GM10266 (cell line): ENCODE results near the gene CAMK2A.
"Not testable (repeated sequence)": the region's sequence is repeated elsewhere in the genome, so short reads cannot be mapped to it uniquely, and the experiment has no call there.

Source experiments
- DNase-seq: peaks from one replicate; pipeline ENCODE4 v3.0.0; 2012; ENCODE audit errors: extremely low spot score
- TF ChIP-seq, protein P1 (sequence below): IDR thresholded peaks from 2 replicates; pipeline ENCODE4 v1.5.1; 2012; ENCODE audit warnings: mild to moderate bottlenecking, low read depth; ENCODE audit not compliant: control insufficient read depth, insufficient read depth; ENCODE audit errors: missing control alignments

CAMK2A gene

DNA sequence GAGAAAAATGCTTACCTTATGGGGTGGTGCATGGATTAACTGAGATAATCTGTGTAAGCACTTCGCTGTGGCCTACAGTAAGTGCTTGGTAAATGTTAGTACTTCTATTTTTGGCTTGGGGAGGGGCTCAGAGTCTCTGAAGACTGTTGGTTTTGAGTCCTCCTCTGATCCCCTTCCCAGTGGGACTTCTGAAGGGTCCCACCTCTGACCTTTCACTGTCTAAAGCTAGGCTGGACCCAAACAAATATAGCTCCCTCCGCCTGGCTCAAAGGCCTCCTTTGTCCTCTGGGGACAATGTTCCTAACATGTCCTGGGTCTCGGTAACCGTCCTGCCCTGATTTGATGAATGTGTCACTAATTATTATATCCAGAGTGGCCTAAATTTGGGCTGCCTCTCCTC is 34.8 kb downstream of the CAMK2A start:
- TF ChIP-seq, protein P1, sequence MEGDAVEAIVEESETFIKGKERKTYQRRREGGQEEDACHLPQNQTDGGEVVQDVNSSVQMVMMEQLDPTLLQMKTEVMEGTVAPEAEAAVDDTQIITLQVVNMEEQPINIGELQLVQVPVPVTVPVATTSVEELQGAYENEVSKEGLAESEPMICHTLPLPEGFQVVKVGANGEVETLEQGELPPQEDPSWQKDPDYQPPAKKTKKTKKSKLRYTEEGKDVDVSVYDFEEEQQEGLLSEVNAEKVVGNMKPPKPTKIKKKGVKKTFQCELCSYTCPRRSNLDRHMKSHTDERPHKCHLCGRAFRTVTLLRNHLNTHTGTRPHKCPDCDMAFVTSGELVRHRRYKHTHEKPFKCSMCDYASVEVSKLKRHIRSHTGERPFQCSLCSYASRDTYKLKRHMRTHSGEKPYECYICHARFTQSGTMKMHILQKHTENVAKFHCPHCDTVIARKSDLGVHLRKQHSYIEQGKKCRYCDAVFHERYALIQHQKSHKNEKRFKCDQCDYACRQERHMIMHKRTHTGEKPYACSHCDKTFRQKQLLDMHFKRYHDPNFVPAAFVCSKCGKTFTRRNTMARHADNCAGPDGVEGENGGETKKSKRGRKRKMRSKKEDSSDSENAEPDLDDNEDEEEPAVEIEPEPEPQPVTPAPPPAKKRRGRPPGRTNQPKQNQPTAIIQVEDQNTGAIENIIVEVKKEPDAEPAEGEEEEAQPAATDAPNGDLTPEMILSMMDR = no peak

DNA sequence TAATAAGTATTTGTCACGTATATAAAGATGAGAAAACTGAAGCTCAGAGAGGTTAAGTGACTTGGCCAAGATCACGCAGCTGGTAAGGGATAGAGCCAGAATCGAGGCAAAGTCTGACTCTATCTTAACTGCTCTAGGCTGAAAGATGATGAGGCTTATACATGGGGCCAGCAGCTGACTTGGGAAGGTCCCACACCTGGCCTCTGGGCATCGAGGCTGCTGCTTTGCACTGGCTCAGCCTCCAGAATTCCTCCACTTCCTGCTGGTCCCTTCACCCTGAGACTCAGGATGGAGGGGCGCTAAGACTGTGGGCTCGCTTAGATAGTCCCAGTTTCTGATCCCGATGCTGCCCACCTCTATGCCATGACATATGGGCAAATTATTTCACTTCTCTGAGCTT is 35.2 kb downstream of the CAMK2A start:
- DNase-seq = no peak
- TF ChIP-seq, protein P1 = no peak

More for the DNA sequence above, 34.8 kb downstream of the CAMK2A start:
- DNase-seq = no peak

DNA sequence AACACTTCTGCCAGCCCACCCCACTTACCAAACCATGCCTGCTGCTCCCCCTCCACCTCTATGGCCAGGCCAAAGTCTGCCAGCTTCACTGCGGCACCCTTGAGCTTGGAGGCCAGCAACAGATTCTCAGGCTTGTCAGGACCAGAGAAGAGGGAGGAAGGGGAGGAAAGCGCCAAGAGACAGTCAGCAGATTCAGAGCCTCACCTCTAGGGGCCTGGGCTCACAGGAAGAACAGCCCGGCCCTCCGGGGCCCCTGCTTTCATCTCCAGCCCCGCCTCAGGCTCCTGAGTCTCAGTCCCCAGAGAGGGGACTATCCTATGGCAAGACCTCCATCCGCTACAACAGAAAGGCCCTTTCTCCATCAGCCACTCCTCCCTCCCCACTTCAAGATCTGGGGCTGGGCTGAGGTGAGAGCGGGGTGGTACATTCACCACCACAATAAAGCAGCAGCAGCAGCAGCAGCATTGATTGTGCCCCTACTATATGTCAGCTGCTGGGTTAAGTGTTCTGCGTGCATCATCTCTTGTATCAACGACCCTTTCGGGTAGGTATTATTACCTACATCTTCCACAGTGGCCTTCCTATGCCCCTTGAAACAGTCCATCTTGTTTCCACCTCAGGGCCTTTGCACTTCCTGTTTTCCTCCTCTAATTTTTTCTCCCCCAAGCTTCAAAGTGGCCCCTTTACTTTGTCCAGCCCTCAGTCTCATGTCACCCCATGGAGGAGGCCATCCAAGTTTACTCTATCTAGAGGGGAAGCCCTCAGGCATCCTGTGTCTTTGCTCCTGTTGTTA is 36.0 kb downstream of the CAMK2A start:
- no peak for DNase-seq
- TF ChIP-seq, protein P1 = no peak

DNA sequence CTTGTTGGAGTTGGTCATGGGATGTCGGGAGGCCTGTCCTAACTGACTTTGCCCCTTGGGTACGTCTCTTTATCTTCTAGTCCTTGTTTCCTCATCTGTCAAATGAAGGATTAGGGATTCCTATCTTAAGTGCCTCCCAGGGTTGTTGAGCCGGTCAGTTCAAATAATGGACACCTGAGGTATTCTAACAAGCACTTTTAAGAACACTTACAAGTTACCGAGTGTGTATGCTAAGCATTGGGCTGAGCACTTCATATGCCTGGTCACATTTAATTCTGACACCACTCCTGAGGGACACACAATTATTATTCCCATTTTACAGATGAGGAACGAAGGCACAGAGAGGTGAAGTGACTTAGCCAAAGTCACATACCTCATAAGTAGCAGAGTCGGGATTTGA is 37.1 kb downstream of the CAMK2A start:
- no peak for DNase-seq
- TF ChIP-seq, protein P1 = no peak

DNA sequence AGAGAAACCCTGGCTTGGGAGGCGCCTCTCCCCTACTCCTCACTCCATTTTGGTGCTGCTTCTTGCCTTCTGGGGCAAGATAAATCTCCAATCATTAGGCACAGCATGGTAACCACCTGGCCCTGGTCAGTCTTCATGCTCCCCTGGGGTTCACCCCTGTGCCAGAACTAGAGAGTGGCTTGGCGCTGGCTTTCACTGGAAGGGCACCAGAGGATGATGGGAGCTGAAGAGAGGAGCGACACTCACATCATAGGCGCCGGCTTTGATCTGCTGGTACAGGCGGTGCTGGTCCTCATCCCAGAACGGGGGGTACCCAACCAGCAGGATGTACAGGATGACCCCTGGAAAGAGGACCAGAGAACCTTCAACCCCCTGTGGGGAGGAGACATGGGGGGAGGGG is 38.1 kb downstream of the CAMK2A start:
- no peak for DNase-seq
- TF ChIP-seq, protein P1 = no peak

DNA sequence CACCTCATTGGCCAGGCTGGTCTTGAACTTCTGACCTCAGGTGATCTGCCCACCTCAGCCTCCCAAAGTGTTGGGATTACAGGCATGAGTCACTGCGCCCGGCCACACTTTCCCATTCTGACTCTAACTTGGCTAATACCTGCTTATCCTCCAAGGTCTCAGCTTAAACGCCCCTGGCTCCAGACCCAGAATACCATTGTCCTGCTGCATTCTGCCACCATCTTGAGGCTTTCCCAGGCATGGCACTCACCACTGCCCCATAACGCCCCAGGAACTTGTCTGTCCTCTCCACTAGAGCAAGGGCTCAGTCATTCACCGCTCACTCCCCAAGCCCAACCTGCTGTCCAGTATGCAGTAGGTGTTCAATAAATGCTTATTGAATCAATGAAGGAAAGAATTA is 39.8 kb downstream of the CAMK2A start:
- no peak for DNase-seq
- TF ChIP-seq, protein P1 = no peak

DNA sequence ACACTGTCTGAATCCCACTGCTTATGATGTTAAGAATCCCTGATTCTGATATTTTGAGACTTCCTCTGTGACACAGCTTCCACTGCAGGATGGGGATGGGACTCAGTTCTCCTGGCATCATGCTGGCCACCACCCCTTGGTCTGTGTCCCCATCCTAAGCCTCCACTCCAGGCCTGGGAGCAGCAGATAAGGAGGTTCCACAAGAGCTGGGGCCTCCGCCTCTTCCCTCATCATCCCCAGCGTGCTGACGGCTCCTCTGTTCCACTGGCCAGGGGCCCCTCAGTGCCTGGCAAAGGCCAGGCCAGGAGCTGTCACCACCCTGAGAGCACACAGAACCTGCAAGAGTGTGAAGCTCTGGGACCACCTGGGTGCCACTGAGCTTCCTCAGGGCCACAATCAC is 40.6 kb downstream of the CAMK2A start:
- DNase-seq = no peak

DNA sequence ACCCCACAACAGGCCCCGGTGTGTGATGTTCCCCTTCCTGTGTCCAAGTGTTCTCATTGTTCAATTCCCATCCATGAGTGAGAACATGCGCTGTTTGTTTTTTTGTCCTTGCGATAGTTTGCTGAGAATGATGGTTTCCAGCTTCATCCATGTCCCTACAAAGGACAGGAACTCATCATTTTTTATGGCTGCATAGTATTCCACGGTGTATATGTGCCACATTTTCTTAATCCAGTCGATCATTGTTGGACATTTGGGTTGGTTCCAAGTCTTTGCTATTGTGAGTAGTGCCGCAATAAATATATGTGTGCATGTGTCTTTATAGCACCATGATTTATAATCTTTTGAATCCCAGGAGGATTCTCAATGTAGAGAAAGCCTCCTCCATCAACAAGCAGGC is 41.1 kb downstream of the CAMK2A start:
- DNase-seq = not testable (repeated sequence)

More for the DNA sequence above, 40.6 kb downstream of the CAMK2A start:
- TF ChIP-seq, protein P1 = no peak
